SK-N-SH (cell line): Measurements from ENCODE around the gene BDKRB2. TPM values are rescaled to one million over a fixed set of nuclear protein-coding genes. Genes with fewer than 3 reads are reported as not detected.
A peak's percentile ranks its signal among the peaks of the same experiment; 100 is the strongest.

ENCODE experiments used
- CTCF ChIA-PET: fragments of 300-600, 350-600 bp; formaldehyde crosslinking; extraction: SDS; loops from one replicate; lab custom pipeline; 2021; lab: Yijun Ruan, JAX
- POLR2A ChIA-PET: fragments of 350-600 bp; sonication (Branson Sonifier 250); formaldehyde crosslinking; extraction: SDS; loops from one replicate; lab custom pipeline; 2020; ENCODE audit warnings: antibody characterized with exemption, inconsistent platforms; lab: Yijun Ruan, JAX
- DNase-seq: peaks from one replicate; pipeline ENCODE4 v3.0.0; 2012
- H2AFZ ChIP-seq: fragments of 200-600 bp; sonication (generic); 2 replicates; pipeline ENCODE4 v1.8.1; 2016; ENCODE audit warnings: antibody characterized with exemption, mild to moderate bottlenecking, low read depth
- H3F3A ChIP-seq: fragments of 200-600 bp; sonication (generic); replicated peaks from 2 replicates; pipeline ENCODE3; 2016; ENCODE audit warnings: antibody characterized with exemption, mild to moderate bottlenecking; ENCODE audit not compliant: insufficient read depth
- H3K27ac ChIP-seq, 2 experiments: fragments of 200-500 bp in 1 of 2; fragments of 200-600 bp in 1 of 2; sonication (Bioruptor generic) in 1 of 2; sonication (generic), shearing (Covaris generic) in 1 of 2; 2 replicates each; pipeline versions ENCODE4 v1.5.1 to v1.6.1; 2014 to 2016; ENCODE audit warnings: low read depth in 2 of 2, inconsistent platforms in 1 of 2, low read length in 1 of 2, mild to moderate bottlenecking in 1 of 2, mixed read lengths in 1 of 2
- H3K27me3 ChIP-seq: fragments of 200-600 bp; sonication (generic), shearing (Covaris generic); 2 replicates; pipeline ENCODE4 v1.6.1; 2016; ENCODE audit warnings: mixed run types; ENCODE audit not compliant: insufficient read depth
- H3K36me3 ChIP-seq, 2 experiments: fragments of 200-500 bp in 1 of 2; fragments of 200-600 bp in 1 of 2; sonication (Bioruptor generic) in 1 of 2; sonication (generic) in 1 of 2; replicated peaks in 1 of 2; 2 replicates each; pipeline versions ENCODE3 to v1.5.1; 2014 to 2016; ENCODE audit warnings: low read length in 1 of 2, mild to moderate bottlenecking in 1 of 2; ENCODE audit not compliant: insufficient read depth in 2 of 2, control insufficient read depth in 1 of 2
- H3K4me1 ChIP-seq, 2 experiments: fragments of 200-500 bp in 1 of 2; fragments of 200-600 bp in 1 of 2; sonication (Bioruptor generic) in 1 of 2; sonication (generic), shearing (Covaris generic) in 1 of 2; 2 replicates each; pipeline versions ENCODE4 v1.5.1 to v1.6.1; 2014 to 2016; ENCODE audit warnings: low read depth in 1 of 2, low read length in 1 of 2, mixed run types in 1 of 2; ENCODE audit not compliant: insufficient read depth in 2 of 2, control insufficient read depth in 1 of 2
- H3K4me2 ChIP-seq: fragments of 200-600 bp; sonication (generic), shearing (Covaris generic); 2 replicates; pipeline ENCODE4 v1.6.1; 2017; ENCODE audit warnings: mixed run types
- H3K4me3 ChIP-seq, 2 experiments: fragments of 200-500 bp in 1 of 2; fragments of 200-600 bp in 1 of 2; sonication (Bioruptor generic) in 1 of 2; sonication (generic), shearing (Covaris generic) in 1 of 2; 2 replicates each; pipeline versions ENCODE4 v1.5.1 to v1.8.1; 2014 to 2016; ENCODE audit warnings: low read depth in 2 of 2, inconsistent platforms in 1 of 2, low read length in 1 of 2, mild to moderate bottlenecking in 1 of 2, mixed read lengths in 1 of 2, moderate library complexity in 1 of 2
- H3K79me2 ChIP-seq: fragments of 200-600 bp; sonication (generic); 2 replicates; pipeline ENCODE4 v1.8.1; 2017; ENCODE audit warnings: mild to moderate bottlenecking; ENCODE audit not compliant: insufficient read depth
- H3K9ac ChIP-seq: fragments of 200-600 bp; sonication (generic); 2 replicates; pipeline ENCODE4 v1.6.1; 2017; ENCODE audit warnings: mixed run types
- H3K9me2 ChIP-seq: fragments of 200-600 bp; sonication (generic); 2 replicates; pipeline ENCODE4 v1.6.1; 2017; ENCODE audit warnings: mixed run types
- H3K9me3 ChIP-seq: fragments of 200-600 bp; sonication (generic); 2 replicates; pipeline ENCODE4 v1.6.1; 2017; ENCODE audit warnings: mixed run types, mild to moderate bottlenecking, moderate library complexity
- H4K20me1 ChIP-seq: fragments of 200-600 bp; sonication (generic); 2 replicates; pipeline ENCODE4 v1.6.1; 2017; ENCODE audit warnings: mild to moderate bottlenecking, mixed run types; ENCODE audit not compliant: insufficient read depth
- CHD2 ChIP-seq: fragments of 150-350 bp; IDR thresholded peaks from 2 replicates; pipeline ENCODE4 v1.6.1; 2018; ENCODE audit warnings: low read length; ENCODE audit not compliant: partially characterized antibody
- ELF1 ChIP-seq: IDR thresholded peaks from 2 replicates; pipeline ENCODE4 v1.4.0; 2012
- GABPA ChIP-seq: IDR thresholded peaks from 2 replicates; pipeline ENCODE4 v1.4.0; 2012; ENCODE audit warnings: low read depth, mild to moderate bottlenecking
- GATA2 ChIP-seq: sonication (generic); formaldehyde crosslinking; IDR thresholded peaks from 2 replicates; pipeline ENCODE4 v1.5.0; 2020; ENCODE audit warnings: mild to moderate bottlenecking, missing genetic modification reagents
- MXI1 ChIP-seq: IDR thresholded peaks from 2 replicates; pipeline ENCODE4 v1.6.1; 2012; ENCODE audit warnings: mild to moderate bottlenecking, low read depth, low read length, improper control_type of control experiment
- NRF1 ChIP-seq: IDR thresholded peaks from 2 replicates; pipeline ENCODE4 v1.6.1; 2012; ENCODE audit warnings: low read depth, mild to moderate bottlenecking, low read length
- RAD21 ChIP-seq: IDR thresholded peaks from 2 replicates; pipeline ENCODE4 v1.6.1; 2012; ENCODE audit warnings: mild to moderate bottlenecking, low read length
- RCOR1 ChIP-seq: fragments of 150-350 bp; IDR thresholded peaks from 2 replicates; pipeline ENCODE4 v1.6.1; 2017; ENCODE audit warnings: antibody characterized with exemption, low read length
- SIN3A ChIP-seq: IDR thresholded peaks from 2 replicates; pipeline ENCODE4 v1.6.1; 2012; ENCODE audit warnings: low read depth, mild to moderate bottlenecking, low read length, moderate library complexity, borderline replicate concordance
- SMC3 ChIP-seq: IDR thresholded peaks from 2 replicates; pipeline ENCODE4 v1.6.1; 2012; ENCODE audit warnings: low read depth, low read length, improper control_type of control experiment
- TEAD4 ChIP-seq: IDR thresholded peaks from 2 replicates; pipeline ENCODE4 v1.4.0; 2012; ENCODE audit warnings: mild to moderate bottlenecking, borderline replicate concordance; ENCODE audit not compliant: insufficient read depth
- YY1 ChIP-seq: IDR thresholded peaks from 2 replicates; pipeline ENCODE4 v1.4.0; 2012; ENCODE audit warnings: low read depth, mild to moderate bottlenecking
- WGBS: methylation state at CpG from one replicate; pipeline ENCODE4 v1.1.6; 2017; ENCODE audit warnings: low lambda C conversion rate; 5-methylcytosine and 5-hydroxymethylcytosine counted together
- polyA plus RNA-seq, 3 experiments: library from polyadenylated mRNA; depleted of rRNA; stranded (reverse); fragments of >200 nt; gene quantifications; 2 replicates each; pipeline ENCODE4 v1.2.3, GENCODE V29; 2012
- TF ChIP-seq, protein P1 (sequence below): IDR thresholded peaks from 2 replicates; pipeline ENCODE4 v1.4.0; 2012; ENCODE audit warnings: low read depth
- TF ChIP-seq, protein P2 (sequence below): fragments of 200-600 bp; sonication (generic); IDR thresholded peaks from 2 replicates; pipeline ENCODE4 v1.6.1; 2017; ENCODE audit warnings: antibody characterized with exemption, mild to moderate bottlenecking, moderate library complexity

The BDKRB2 gene
- polyA plus RNA-seq, 1 of the 3 experiments (the other 2 are of a cell fraction) = 4.8 TPM

DNA sequence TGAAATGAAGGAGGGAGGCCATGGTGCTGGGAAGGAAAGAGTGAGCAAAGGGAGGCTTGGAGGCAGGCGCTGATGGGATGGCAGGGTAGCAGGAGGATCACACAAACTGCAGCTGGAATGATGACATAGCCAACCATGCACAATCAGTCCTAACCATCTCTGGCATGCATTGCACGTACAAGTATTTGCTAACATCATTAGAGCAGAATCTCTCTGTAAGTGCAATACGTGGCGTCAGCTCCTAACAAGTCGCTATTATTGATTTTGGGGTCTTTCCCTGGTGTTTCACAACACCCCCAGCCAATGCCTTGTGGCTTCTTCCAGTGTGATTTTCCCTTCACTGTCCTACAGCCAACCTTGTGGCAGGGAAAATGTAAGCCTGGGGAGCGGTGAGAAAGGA is 69.9 kb downstream of the BDKRB2 start (continued):
- TF ChIP-seq SIN3A (no peak), TEAD4 (peak; percentile 40; the same call in 1 of the 2 replicates), GATA2 (CRISPR knock-in tag) (peak; percentile 77), NRF1 (no peak), MXI1 (no peak), GABPA (no peak)
- TF ChIP-seq, protein P1, sequence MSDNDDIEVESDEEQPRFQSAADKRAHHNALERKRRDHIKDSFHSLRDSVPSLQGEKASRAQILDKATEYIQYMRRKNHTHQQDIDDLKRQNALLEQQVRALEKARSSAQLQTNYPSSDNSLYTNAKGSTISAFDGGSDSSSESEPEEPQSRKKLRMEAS = no peak

DNA sequence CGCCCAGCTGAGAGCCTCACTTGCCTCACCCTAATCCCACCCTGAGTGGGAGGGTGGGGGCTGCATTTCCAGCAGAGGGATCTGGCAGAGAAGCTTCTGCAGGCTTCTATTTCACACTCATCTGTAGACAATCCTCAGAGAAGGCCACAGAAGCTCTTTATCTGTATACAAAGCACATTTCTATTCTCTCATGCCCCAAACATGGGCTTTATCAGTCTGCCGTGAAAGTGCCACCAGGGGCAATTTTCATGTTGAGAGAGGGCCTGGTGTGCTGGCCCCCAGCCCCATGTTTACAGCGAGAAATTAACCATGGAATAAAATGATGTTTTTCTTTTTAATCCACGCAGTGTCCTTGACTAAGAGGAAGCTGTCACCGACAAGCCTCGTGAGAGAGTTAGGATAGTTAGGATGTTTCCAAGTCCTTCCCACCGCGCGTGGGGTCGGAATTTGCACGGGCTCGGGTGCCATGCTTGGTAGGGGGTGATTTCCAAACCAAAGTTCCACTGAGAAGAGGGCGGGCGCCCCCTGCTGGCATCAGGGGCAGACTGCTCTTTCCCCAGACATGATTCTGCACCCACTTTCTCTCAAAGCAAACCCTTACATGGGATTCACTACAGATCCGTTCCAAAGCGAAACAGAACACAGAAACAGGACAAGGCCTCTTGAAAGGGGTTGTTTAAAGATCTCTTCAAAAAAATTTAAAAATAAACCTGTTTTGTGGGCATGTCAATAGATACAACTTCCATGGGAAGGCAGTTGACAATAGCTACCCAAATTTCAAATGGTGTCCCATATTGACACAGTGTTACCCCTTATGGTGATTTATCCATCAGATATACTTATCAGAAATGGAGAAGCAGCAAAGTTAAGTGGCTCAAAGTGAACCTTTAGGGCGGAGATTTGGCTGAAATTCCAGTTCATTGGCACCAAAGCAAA is 70.8 kb downstream of the BDKRB2 start:
- WGBS = 18% methylated on average over 17 of the region's 17 CpGs
- H3K4me2 ChIP-seq = peak overlapping the region; percentile 53

More for the DNA sequence above, 70.8 kb downstream of the BDKRB2 start:
- Histone ChIP-seq H3K36me3 (no peaks in the 10 kb centered on the region), H3F3A (peaks cover 12% of the 10 kb centered on the region), H3K4me3 (peak overlapping the region in 1 of 2 experiments; percentile 14; a peak in 1 of 4 replicates), H2AFZ (peak overlapping the region; percentile 75), H3K9me2 (no peaks in the 10 kb centered on the region), H3K27me3 (no peaks in the 10 kb centered on the region), H3K9ac (peak overlapping the region; percentile 26; the same call in 1 of the 2 replicates), H4K20me1 (no peaks in the 10 kb centered on the region), H3K79me2 (no peaks in the 10 kb centered on the region), H3K9me3 (no peaks in the 10 kb centered on the region; the same call in 1 of the 2 replicates), H3K27ac (peak overlapping the region; percentile 67 to 68), H3K4me1 (peaks cover 18 to 30% of the 10 kb centered on the region in 2 experiments)
- TF ChIP-seq, protein P2, sequence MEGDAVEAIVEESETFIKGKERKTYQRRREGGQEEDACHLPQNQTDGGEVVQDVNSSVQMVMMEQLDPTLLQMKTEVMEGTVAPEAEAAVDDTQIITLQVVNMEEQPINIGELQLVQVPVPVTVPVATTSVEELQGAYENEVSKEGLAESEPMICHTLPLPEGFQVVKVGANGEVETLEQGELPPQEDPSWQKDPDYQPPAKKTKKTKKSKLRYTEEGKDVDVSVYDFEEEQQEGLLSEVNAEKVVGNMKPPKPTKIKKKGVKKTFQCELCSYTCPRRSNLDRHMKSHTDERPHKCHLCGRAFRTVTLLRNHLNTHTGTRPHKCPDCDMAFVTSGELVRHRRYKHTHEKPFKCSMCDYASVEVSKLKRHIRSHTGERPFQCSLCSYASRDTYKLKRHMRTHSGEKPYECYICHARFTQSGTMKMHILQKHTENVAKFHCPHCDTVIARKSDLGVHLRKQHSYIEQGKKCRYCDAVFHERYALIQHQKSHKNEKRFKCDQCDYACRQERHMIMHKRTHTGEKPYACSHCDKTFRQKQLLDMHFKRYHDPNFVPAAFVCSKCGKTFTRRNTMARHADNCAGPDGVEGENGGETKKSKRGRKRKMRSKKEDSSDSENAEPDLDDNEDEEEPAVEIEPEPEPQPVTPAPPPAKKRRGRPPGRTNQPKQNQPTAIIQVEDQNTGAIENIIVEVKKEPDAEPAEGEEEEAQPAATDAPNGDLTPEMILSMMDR = peak; percentile 98
- TF ChIP-seq RCOR1 = 0 out of 2 replicates have a peak, but pooled peaks have one; percentile 42
- TF ChIP-seq RAD21 = peak; percentile 96
- peak; percentile 99 for TF ChIP-seq SMC3
- TF ChIP-seq CHD2 = peak; percentile 44
- TF ChIP-seq ELF1 = no peak
- peak; percentile 44; the same call in 1 of the 2 replicates for TF ChIP-seq MXI1
- TF ChIP-seq GATA2 (CRISPR knock-in tag) = no peak
- TF ChIP-seq YY1 = peak; percentile 49; the same call in 1 of the 2 replicates
- peak; percentile 78 for DNase-seq
- ChIA-PET CTCF (interaction anchor here (0.6 to 18.9 kb wide), 59 partner anchors 9 to 716 kb away, joined by 3 to 920 read pairs (median 4); partner anchors contain the start of gene BDKRB2), POLR2A (interaction anchor here (1.1 to 2.7 kb wide), 2 partner anchors 156 to 175 kb away, joined by 3 to 8 read pairs; no protein-coding TSS in a partner anchor)
